NCI-H146 (cell line): ENCODE results near the gene PIAS4.

Experiments
- DNase-seq: peaks from one replicate; lab custom pipeline; 2025; lab: John Stamatoyannopoulos, UW

The PIAS4 gene

DNA sequence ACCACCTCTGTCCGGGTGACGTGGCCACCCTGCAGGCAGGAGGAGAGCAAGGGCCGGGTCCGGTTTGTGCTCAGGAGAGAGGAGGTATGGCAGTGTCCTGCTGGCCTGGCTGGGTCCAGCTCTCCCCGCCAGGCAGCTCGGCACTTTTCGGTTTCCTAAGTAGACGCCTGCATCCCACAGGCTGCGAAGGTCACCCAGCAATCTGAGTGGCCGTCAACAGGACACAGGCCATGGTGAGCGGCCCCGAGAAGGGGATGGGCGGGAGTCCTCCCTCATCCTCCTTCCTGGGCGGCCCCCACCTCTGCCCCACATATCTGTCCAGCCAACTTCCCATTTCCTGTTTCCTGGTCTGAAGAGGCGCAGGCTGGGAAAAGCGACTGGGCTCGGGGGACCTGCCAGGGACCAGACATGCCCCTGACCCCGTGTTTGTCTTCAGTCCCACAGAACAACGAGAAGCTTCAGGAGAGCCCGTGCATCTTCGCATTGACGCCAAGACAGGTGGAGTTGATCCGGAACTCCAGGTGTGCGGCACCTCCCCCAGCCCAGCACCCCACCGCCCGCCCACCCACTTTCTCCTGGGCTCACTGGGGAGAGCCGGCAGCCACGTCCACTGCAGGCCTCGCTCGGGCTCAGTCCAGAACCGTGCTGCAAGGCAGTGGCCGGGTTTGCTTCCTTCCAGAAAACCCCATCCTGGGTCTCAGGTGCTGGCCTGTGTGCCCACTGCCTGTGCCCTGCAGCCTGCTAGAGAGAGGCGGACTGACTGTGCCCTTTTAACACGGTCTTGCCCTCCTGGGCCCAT lies 16.3 kb downstream of the PIAS4 start:
- no peak for DNase-seq

DNA sequence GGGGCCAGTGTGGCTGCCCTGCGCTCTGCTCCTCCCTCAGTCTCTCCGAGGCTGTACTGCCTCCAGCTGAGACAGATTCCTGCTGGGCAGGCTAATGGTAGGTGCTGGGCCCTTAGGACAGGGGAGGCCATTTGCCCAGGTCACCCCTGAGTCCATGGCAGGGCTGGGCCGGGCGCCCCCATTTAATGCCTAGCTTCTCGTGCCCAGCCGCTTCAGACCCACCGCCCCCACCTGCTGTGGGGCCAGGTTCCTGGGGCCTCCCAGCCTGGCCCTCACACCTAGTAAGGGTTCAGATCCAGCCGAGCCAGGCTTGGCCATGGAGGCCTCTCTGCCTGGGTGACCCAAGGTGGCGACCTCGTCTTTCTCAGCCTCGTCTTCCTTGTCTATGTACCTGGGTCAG lies 17.8 kb downstream of the PIAS4 start:
- no peak for DNase-seq

GRCh38 chr19:4027146-4027545 lies 19.6 kb downstream of the PIAS4 start:
- DNase-seq, result no peak

DNA sequence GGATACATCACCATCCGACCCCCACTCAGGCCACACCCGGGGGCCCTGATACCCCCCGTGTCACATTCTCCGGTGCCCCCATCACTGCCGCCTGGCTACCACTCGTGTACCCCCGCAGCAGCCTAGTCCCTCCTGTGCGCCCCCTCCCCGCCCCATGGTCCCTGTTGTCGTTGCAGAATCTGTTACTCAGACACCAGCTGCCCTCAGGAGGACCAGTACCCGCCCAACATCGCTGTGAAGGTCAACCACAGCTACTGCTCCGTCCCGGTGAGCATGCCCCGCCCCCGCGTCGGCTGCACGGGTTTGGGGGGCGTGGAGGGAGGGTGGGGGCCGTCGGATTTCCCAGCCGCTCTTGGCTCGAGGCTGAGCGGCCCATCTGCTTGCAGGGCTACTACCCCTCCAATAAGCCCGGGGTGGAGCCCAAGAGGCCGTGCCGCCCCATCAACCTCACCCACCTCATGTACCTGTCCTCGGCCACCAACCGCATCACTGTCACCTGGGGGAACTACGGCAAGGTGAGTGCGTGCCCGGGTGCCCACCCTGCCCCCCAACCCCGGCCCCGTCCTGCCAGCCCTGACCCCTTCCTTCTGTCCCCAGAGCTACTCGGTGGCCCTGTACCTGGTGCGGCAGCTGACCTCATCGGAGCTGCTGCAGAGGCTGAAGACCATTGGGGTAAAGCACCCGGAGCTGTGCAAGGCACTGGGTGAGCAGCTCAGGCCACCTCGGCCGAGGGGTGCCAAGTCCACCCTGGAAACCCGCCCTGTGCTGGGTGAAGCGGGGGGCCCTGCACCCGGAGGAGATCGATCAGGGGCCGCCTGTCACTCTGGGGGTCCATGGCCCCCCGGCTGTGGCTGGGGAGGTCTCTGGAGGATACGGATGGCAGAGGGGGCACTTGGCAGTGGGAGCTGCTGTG lies 21.1 kb downstream of the PIAS4 start:
- DNase-seq, result no peak

DNA sequence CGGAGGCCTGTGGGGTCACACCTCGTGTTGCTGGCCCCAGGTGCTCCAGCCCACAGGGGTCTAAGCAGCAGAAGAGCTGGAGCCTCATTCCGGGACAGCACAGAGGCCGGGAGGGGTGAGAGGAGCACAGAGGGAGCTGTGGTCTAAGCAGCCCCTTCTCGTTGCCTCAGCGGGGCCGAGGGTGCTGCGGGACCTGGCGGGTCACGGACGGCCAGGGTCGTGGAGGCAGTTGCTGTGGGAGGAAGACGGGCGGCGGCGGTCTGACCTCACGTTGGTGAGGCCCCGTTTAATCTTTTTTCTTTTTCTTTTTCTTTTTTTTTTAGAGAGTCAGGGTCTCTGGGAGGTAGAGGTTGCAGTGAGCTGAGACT lies 21.7 kb downstream of the PIAS4 start:
- DNase-seq, result no peak

DNA sequence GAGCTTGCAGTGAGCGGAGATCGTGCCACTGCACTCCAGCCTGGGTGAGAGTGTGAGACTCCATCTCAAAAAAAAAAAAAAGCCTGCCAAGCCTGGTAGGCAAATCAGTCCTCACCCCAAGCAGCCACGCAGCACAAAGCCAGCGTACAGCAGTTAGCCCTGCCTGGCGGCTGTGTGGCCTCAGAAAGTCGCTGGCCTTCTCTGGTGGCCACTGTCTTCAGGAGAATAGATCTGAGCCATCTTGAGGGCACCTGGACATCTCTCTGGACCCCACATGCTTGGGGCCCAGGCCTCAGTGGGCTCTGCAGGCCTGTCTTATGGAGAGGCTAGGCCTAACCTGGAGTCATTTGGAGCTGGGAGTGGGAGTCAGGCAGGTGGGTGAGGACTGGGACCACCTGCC lies 23.0 kb downstream of the PIAS4 start:
- no peak for DNase-seq

GRCh38 chr19:4030981-4031380 lies 23.4 kb downstream of the PIAS4 start:
- DNase-seq, result no peak

- no peak for DNase-seq
Measured at GRCh38 chr19:4031420-4031819, 23.9 kb downstream of the PIAS4 start.

DNA sequence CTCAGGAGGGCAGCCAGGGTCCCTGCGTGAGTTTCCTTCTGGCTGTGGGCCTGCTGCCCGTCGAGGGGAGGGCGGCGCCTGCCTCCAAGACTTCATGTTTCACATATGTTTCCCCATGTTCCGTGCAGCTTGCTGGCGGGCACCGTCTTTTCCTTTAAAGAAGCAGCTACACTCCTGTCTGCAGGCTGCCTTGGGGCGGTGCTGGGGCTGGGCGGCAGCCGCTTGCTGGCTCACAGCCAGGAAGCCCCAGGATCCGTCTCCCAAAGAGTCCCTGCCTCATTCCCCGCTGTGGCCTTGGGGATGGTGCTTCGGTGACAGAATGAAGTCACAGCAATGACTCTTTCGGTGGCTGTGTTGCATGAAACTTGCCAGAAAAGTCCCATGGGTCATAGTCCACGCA lies 24.9 kb downstream of the PIAS4 start:
- no peak for DNase-seq

GRCh38 chr19:4033028-4033956 lies 25.8 kb downstream of the PIAS4 start:
- DNase-seq, result no peak

DNA sequence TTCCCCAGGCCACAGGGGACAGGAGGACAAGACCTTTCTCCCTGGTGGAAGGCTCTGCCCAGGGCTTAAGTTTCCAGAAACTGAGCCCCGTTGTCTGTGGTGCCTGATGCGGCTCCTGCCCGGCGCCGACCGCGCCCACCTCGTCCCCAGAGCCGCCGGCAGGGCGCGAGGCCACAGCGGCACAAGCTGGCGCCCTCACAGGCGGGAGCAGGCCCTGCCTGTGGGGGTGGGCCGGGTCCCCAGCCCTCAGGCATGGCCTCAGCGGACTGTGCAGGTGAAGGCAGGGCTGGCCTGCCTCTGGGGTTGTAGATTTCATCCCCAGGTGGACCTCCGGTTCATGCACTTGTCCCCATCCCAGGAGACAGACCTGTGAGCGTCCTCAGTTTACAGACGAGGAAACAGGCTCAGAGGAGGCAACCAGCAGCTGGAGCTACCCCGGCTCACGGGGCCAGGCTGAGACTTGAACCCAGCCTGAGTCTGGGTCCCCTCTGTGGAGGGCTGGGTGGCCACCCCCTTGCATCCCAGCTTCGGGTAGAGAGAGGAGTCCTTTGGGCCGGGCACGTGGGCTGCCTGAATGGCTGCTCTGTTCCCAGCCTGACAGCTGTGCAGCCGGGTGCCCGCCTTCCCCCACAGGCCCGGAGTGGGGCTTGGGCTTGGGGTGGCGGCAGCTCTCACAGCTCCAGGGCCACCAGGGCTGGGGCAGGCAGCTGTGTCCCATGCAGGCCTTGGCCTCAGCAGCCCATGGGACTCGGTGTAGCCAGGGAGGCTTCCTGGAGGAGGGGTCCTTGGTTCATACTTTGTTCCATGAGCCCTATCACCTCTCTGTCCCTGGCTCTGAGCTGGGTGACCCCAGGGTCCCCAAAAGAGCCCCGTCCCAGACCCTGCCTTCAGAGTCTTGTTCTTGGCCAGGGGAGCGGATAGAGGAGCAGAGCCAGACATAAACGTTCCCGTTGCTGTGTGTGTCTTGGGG lies 26.8 kb downstream of the PIAS4 start:
- DNase-seq, result no peak

DNA sequence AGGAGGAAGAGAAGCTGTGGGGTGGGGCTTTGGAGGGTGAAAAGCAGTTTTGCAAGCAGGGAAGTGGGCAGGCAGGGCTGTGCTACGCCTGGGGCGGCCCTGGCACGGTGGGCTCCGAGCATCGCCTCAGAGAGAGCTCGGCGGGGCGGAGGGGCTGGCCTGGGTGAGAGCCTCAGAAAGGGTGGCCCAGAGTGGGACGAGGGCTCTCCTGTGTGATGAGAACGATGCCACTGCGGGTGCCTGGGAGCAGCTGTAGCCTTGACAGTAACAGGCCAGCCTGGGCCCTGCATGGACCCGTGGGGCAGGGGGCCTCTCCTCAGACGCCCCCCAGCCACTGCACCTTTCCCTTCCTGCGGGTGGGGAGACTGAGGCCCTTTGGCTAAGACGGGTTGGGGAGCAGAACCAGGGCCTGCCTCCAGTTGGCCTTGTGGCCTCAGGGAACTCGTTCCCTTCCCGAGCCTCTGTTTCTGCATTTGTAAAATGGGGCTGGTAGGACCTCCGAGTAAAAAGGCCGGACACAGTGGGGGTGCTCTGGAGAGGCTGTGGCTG lies 27.6 kb downstream of the PIAS4 start:
- no peak for DNase-seq

GRCh38 chr19:4035582-4035981 lies 28.0 kb downstream of the PIAS4 start:
- no peak for DNase-seq

- no peak for DNase-seq
Measured at GRCh38 chr19:4036576-4037300, 29.2 kb downstream of the PIAS4 start.

- DNase-seq, result no peak
Measured at GRCh38 chr19:4037301-4037949, 29.9 kb downstream of the PIAS4 start.

- DNase-seq, result no peak
Measured at GRCh38 chr19:4038057-4038456, 30.5 kb downstream of the PIAS4 start.

DNA sequence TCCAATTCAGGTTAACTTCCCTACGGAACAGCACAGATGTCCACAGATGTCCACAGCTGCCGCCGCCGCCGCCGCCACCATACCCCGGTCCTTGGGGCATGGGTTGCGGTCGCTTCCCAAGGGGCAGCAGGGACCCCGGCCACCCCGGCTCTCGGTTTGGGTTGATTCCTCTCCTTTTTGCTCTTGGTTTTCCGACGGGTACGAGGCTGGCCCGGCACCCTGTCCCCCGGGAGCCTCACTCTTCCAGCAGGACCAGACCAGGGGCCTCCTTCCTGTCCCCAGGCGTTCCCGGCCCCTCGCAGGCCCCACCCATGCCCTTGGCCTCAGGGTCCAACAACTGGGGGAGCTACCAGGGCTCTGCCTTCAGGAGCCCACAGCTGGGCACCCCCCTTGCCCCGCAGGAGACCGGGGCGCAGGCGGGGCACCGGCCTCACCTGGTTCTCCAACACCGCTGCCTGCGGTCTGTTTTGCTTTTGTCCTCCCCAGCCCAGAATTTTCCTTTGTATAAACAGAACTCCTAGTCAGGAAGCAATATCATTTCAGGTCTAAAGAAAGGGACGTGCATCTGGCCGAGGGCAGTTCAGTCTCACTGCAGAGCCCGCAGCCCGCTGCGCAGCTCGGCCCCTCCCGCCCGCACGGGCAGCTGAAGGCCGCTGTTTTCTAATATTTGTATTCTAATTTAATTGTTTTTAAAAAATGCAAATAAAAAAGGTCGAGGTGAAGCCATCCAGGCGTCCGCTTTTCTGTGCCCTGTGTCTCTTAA lies 31.3 kb downstream of the PIAS4 start:
- no peak for DNase-seq

DNA sequence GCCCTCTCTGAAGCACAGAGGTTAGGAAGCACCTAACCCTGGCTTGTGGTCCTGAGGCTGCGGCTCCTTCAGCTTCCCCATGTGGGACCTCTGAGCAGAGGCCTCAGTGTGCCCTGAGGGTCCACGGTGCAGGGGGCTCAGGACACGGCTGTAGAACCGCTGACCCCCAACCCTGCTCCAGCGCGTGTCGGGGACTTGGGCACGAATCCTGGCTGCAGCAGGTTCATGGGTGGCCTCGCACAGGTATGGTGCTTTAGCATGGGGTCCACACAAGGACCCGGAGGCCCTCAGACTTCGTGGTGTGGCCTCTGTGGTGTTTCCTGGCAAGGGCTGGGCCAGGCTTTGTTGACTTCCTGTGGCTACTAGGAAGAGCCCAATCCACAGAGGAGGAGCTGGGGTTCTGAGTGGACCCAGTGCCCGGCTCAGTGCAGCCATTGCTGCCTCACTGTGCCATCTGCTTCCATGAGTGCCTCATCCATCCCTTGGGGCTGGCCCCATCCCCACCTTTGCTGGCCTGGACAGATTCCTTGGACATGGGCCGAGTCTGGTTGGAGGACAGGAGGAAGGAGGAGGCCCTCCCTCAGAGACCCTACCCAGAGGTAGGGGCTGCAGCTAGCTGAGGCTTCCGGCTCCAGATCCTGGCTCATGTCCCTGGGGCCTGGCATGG lies 34.7 kb downstream of the PIAS4 start:
- DNase-seq, result no peak
